Activated CD8-positive, alpha-beta T cell treated with anti-CD3 and anti-CD28 coated beads, Interleukin-2, amount 10 ng/mL, durations not matched to agents 7 days and 5 days (primary cell): Measurements from ENCODE around the gene UGT1A7. TPM values are rescaled to one million over a fixed set of nuclear protein-coding genes. Genes with fewer than 3 reads are reported as not detected.

ENCODE experiments used
- ATAC-seq: fragments of 150-1000 bp; cut with Tn5 transposase; one replicate; pipeline ENCODE4 v1.10.0; 2021; ENCODE audit warnings: moderate library complexity
- CTCF ChIA-PET: fragments of 350-600 bp; sonication (Branson Sonifier 250); formaldehyde crosslinking; loops from one replicate; lab custom pipeline; 2021; ENCODE audit warnings: antibody characterized with exemption; lab: Charles Lee
- POLR2A ChIA-PET: fragments of 350-600 bp; sonication (Branson Sonifier 250); formaldehyde crosslinking; loops from one replicate; lab custom pipeline; 2021; ENCODE audit warnings: antibody characterized with exemption; lab: Charles Lee
- DNase-seq: peaks from one replicate; pipeline ENCODE4 v3.0.0-alpha.2; 2020
- H3K27ac Mint-ChIP-seq: one replicate; pipeline ENCODE4 v1.8.0; 2021; ENCODE audit warnings: mild to moderate bottlenecking, mixed read lengths
- H3K27me3 Mint-ChIP-seq: one replicate; pipeline ENCODE4 v1.8.0; 2021; ENCODE audit warnings: low read depth, mixed read lengths
- H3K36me3 Mint-ChIP-seq: one replicate; pipeline ENCODE4 v1.8.0; 2021; ENCODE audit warnings: low read depth, mixed read lengths
- H3K4me1 Mint-ChIP-seq: one replicate; pipeline ENCODE4 v1.8.0; 2021; ENCODE audit warnings: low read depth, mixed read lengths
- H3K4me3 Mint-ChIP-seq: one replicate; pipeline ENCODE4 v1.8.0; 2021; ENCODE audit warnings: mild to moderate bottlenecking, mixed read lengths
- H3K9me3 Mint-ChIP-seq: one replicate; pipeline ENCODE4 v1.8.0; 2022; ENCODE audit warnings: mixed read lengths; ENCODE audit not compliant: insufficient read depth
- total RNA-seq, 2 experiments: library from RNA; stranded (reverse); gene quantifications; one replicate each; pipeline ENCODE4 v1.2.3, GENCODE V29; 2021

Gene UGT1A7
- total RNA-seq, 2 experiments from 2014 or later: not detected

- no peaks in the 10 kb centered on the region for H3K36me3 Mint-ChIP-seq
- ATAC-seq: no peak
- no peak overlapping the region for H3K4me3 Mint-ChIP-seq
- no peak overlapping the region for H3K27ac Mint-ChIP-seq
- peaks cover 35% of the 10 kb centered on the region for H3K27me3 Mint-ChIP-seq
- ChIA-PET POLR2A (no interaction called here), CTCF (no interaction called here)
- no peaks in the 10 kb centered on the region for H3K4me1 Mint-ChIP-seq
- no peak for DNase-seq
- H3K9me3 Mint-ChIP-seq: no peaks in the 10 kb centered on the region
Measured at GRCh38 chr2:233663911-233664310, 17.8 kb upstream of the UGT1A7 start.

GRCh38 chr2:233668605-233669260 lies 13.0 kb upstream of the UGT1A7 start:
- Mint-ChIP-seq H3K27me3 (peaks cover 23% of the 10 kb centered on the region), H3K9me3 (no peaks in the 10 kb centered on the region), H3K27ac (no peak overlapping the region), H3K4me1 (no peaks in the 10 kb centered on the region), H3K36me3 (no peaks in the 10 kb centered on the region), H3K4me3 (no peak overlapping the region)
- ChIA-PET POLR2A (no interaction called here), CTCF (no interaction called here)
- no peak for DNase-seq
- ATAC-seq: no peak

- ChIA-PET POLR2A (no interaction called here), CTCF (no interaction called here)
- DNase-seq (no peak), ATAC-seq (no peak)
- no peak within 1 kb of the TSS for H3K27ac Mint-ChIP-seq
- H3K36me3 Mint-ChIP-seq: no peaks in the 10 kb centered on the region
- H3K27me3 Mint-ChIP-seq: peaks cover 23% of the 10 kb centered on the region
- no peaks in the 10 kb centered on the region for H3K4me1 Mint-ChIP-seq
- no peaks in the 10 kb centered on the region for H3K9me3 Mint-ChIP-seq
- no peak within 1 kb of the TSS for H3K4me3 Mint-ChIP-seq
Measured at GRCh38 chr2:233671290-233672161, 10.2 kb upstream of the UGT1A7 start, which contains the start of gene UGT1A9. UGT1A9 (plus strand) TSS chr2:233671898; CDS start chr2:233671935, 37 bp downstream.

GRCh38 chr2:233672886-233673285 lies 8.8 kb upstream of the UGT1A7 start:
- Mint-ChIP-seq H3K9me3 (no peaks in the 10 kb centered on the region), H3K4me1 (no peaks in the 10 kb centered on the region), H3K4me3 (no peak overlapping the region), H3K36me3 (no peaks in the 10 kb centered on the region), H3K27ac (no peak overlapping the region), H3K27me3 (peaks cover 32% of the 10 kb centered on the region)
- CTCF ChIA-PET: no interaction called here
- no peak for DNase-seq
- POLR2A ChIA-PET: no interaction called here
- no peak for ATAC-seq

- DNase-seq: no peak
- no peak overlapping the region for H3K4me3 Mint-ChIP-seq
- H3K36me3 Mint-ChIP-seq: no peaks in the 10 kb centered on the region
- no peak overlapping the region for H3K27ac Mint-ChIP-seq
- peaks cover 31% of the 10 kb centered on the region for H3K27me3 Mint-ChIP-seq
- no peak for ATAC-seq
- H3K4me1 Mint-ChIP-seq: no peaks in the 10 kb centered on the region
- POLR2A ChIA-PET: no interaction called here
- CTCF ChIA-PET: no interaction called here
- no peaks in the 10 kb centered on the region for H3K9me3 Mint-ChIP-seq
Measured at GRCh38 chr2:233673896-233674295, 7.8 kb upstream of the UGT1A7 start.

- H3K4me1 Mint-ChIP-seq: no peaks in the 10 kb centered on the region
- ChIA-PET POLR2A (no interaction called here), CTCF (no interaction called here)
- H3K9me3 Mint-ChIP-seq: no peaks in the 10 kb centered on the region
- ATAC-seq (no peak), DNase-seq (no peak)
- H3K27ac Mint-ChIP-seq: no peak overlapping the region
- H3K27me3 Mint-ChIP-seq: peaks cover 32% of the 10 kb centered on the region
- no peak overlapping the region for H3K4me3 Mint-ChIP-seq
- no peaks in the 10 kb centered on the region for H3K36me3 Mint-ChIP-seq
Measured at GRCh38 chr2:233674314-233674713, 7.4 kb upstream of the UGT1A7 start.

GRCh38 chr2:233674995-233675394 lies 6.7 kb upstream of the UGT1A7 start:
- ChIA-PET CTCF (no interaction called here), POLR2A (no interaction called here)
- DNase-seq (no peak), ATAC-seq (no peak)
- H3K9me3 Mint-ChIP-seq: no peaks in the 10 kb centered on the region
- no peak overlapping the region for H3K4me3 Mint-ChIP-seq
- H3K36me3 Mint-ChIP-seq: no peaks in the 10 kb centered on the region
- peaks cover 38% of the 10 kb centered on the region for H3K27me3 Mint-ChIP-seq
- no peak overlapping the region for H3K27ac Mint-ChIP-seq
- H3K4me1 Mint-ChIP-seq: no peaks in the 10 kb centered on the region

- no peaks in the 10 kb centered on the region for H3K4me1 Mint-ChIP-seq
- no peak for ATAC-seq
- POLR2A ChIA-PET: interaction anchor here (0.6 kb wide), 1 partner anchor 782 kb away, joined by 3 read pairs; no protein-coding TSS in a partner anchor
- H3K36me3 Mint-ChIP-seq: no peaks in the 10 kb centered on the region
- peaks cover 34% of the 10 kb centered on the region for H3K27me3 Mint-ChIP-seq
- no peaks in the 10 kb centered on the region for H3K9me3 Mint-ChIP-seq
- H3K4me3 Mint-ChIP-seq: no peak overlapping the region
- CTCF ChIA-PET: no interaction called here
- H3K27ac Mint-ChIP-seq: no peak overlapping the region
- no peak for DNase-seq
Measured at GRCh38 chr2:233676046-233676445, 5.7 kb upstream of the UGT1A7 start.

GRCh38 chr2:233679196-233679595 lies 2.5 kb upstream of the UGT1A7 start:
- H3K27ac Mint-ChIP-seq: no peak overlapping the region
- ChIA-PET POLR2A (no interaction called here), CTCF (no interaction called here)
- ATAC-seq: no peak
- H3K4me1 Mint-ChIP-seq: no peaks in the 10 kb centered on the region
- no peak for DNase-seq
- no peak overlapping the region for H3K4me3 Mint-ChIP-seq
- no peaks in the 10 kb centered on the region for H3K9me3 Mint-ChIP-seq
- no peaks in the 10 kb centered on the region for H3K36me3 Mint-ChIP-seq
- H3K27me3 Mint-ChIP-seq: peaks cover 29% of the 10 kb centered on the region

- H3K4me1 Mint-ChIP-seq: no peaks in the 10 kb centered on the region
- H3K4me3 Mint-ChIP-seq: no peak overlapping the region
- no peak for ATAC-seq
- no peaks in the 10 kb centered on the region for H3K9me3 Mint-ChIP-seq
- ChIA-PET CTCF (no interaction called here), POLR2A (no interaction called here)
- H3K36me3 Mint-ChIP-seq: no peaks in the 10 kb centered on the region
- H3K27me3 Mint-ChIP-seq: peaks cover 32% of the 10 kb centered on the region
- H3K27ac Mint-ChIP-seq: no peak overlapping the region
- no peak for DNase-seq
Measured at GRCh38 chr2:233680361-233681045, 1.2 kb upstream of the UGT1A7 start.

- Mint-ChIP-seq H3K27ac (no peak overlapping the region), H3K9me3 (no peaks in the 10 kb centered on the region), H3K4me1 (no peaks in the 10 kb centered on the region), H3K36me3 (no peaks in the 10 kb centered on the region), H3K27me3 (peaks cover 24% of the 10 kb centered on the region), H3K4me3 (no peak overlapping the region)
- DNase-seq: no peak
- ATAC-seq: no peak
- ChIA-PET POLR2A (no interaction called here), CTCF (no interaction called here)
Measured at GRCh38 chr2:233684640-233685039, 2.9 kb downstream of the UGT1A7 start.

GRCh38 chr2:233686928-233687327 lies 5.2 kb downstream of the UGT1A7 start:
- POLR2A ChIA-PET: interaction anchor here (0.6 kb wide), 1 partner anchor 16 kb away, joined by 4 read pairs; no protein-coding TSS in a partner anchor
- Mint-ChIP-seq H3K4me1 (no peaks in the 10 kb centered on the region), H3K4me3 (no peak overlapping the region), H3K9me3 (no peaks in the 10 kb centered on the region), H3K27me3 (peaks cover 19% of the 10 kb centered on the region), H3K27ac (no peak overlapping the region), H3K36me3 (no peaks in the 10 kb centered on the region)
- CTCF ChIA-PET: no interaction called here
- DNase-seq (no peak), ATAC-seq (no peak)
